Mesendoderm (in vitro differentiated cells): ENCODE results near the gene SRGAP1.
"Not testable (repeated sequence)": the region's sequence is repeated elsewhere in the genome, so short reads cannot be mapped to it uniquely, and the experiment has no call there.

Experiments
- DNase-seq: peaks from one replicate; pipeline ENCODE4 v3.0.0; 2013
- H2AK5ac ChIP-seq: 2 replicates; pipeline ENCODE4 v1.6.1; 2013; ENCODE audit warnings: low read length, inconsistent platforms
- H2BK120ac ChIP-seq: 2 replicates; pipeline ENCODE4 v1.6.1; 2013; ENCODE audit warnings: low read depth, mild to moderate bottlenecking, low read length, moderate library complexity, mixed read lengths
- H2BK15ac ChIP-seq: replicated peaks from 2 replicates; pipeline ENCODE4 v1.6.1; 2013; ENCODE audit warnings: low read depth, mild to moderate bottlenecking, moderate library complexity
- H2BK5ac ChIP-seq: 2 replicates; pipeline ENCODE4 v1.6.1; 2013; ENCODE audit warnings: low read length, inconsistent platforms
- H3K18ac ChIP-seq: 2 replicates; pipeline ENCODE4 v1.6.1; 2013; ENCODE audit warnings: mild to moderate bottlenecking, low read length, mixed read lengths
- H3K23ac ChIP-seq: one replicate; pipeline ENCODE4 v1.6.1; 2013; ENCODE audit warnings: low read length
- H3K27ac ChIP-seq: 2 replicates; pipeline ENCODE4 v1.5.1; 2013; ENCODE audit warnings: low read depth, mild to moderate bottlenecking, inconsistent platforms, low read length, moderate library complexity
- H3K27me3 ChIP-seq: 2 replicates; pipeline ENCODE4 v1.6.1; 2013; ENCODE audit warnings: low read length, control low read depth, mild to moderate bottlenecking, inconsistent platforms; ENCODE audit not compliant: insufficient read depth, poor library complexity
- H3K36me3 ChIP-seq: 2 replicates; pipeline ENCODE4 v1.6.1; 2013; ENCODE audit warnings: low read length, inconsistent platforms; ENCODE audit not compliant: control insufficient read depth, insufficient read depth
- H3K4ac ChIP-seq: one replicate; pipeline ENCODE4 v1.6.1; 2013; ENCODE audit warnings: low read depth, mild to moderate bottlenecking, low read length, moderate library complexity
- H3K4me1 ChIP-seq: 2 replicates; pipeline ENCODE4 v1.6.1; 2013; ENCODE audit warnings: low read depth, low read length, inconsistent platforms; ENCODE audit not compliant: control insufficient read depth
- H3K4me2 ChIP-seq: 2 replicates; pipeline ENCODE4 v1.6.1; 2013; ENCODE audit warnings: low read length
- H3K4me3 ChIP-seq: 2 replicates; pipeline ENCODE4 v1.5.1; 2013; ENCODE audit warnings: mild to moderate bottlenecking, low read length
- H3K56ac ChIP-seq: one replicate; pipeline ENCODE4 v1.6.1; 2013; ENCODE audit warnings: low read length
- H3K79me1 ChIP-seq: 2 replicates; pipeline ENCODE4 v1.6.1; 2013; ENCODE audit warnings: low read length, inconsistent platforms
- H3K79me2 ChIP-seq: 2 replicates; pipeline ENCODE4 v1.6.1; 2013; ENCODE audit warnings: mild to moderate bottlenecking, low read length; ENCODE audit not compliant: control insufficient read depth, insufficient read depth
- H3K9ac ChIP-seq: 2 replicates; pipeline ENCODE4 v1.6.1; 2013; ENCODE audit warnings: low read length, inconsistent platforms
- H4K5ac ChIP-seq: one replicate; pipeline ENCODE4 v1.6.1; 2013; ENCODE audit warnings: low read length
- H4K8ac ChIP-seq: one replicate; pipeline ENCODE4 v1.6.1; 2013; ENCODE audit warnings: low read depth, mild to moderate bottlenecking, control low read depth, low read length, moderate library complexity
- WGBS: extraction: QIAGEN DNeasy Blood & Tissue Kit; methylation state at CpG from one replicate; pipeline ENCODE4 v1.1.7; 2013; ENCODE audit warnings: low lambda C conversion rate, missing lambda C conversion rate; ENCODE audit not compliant: insufficient coverage; ENCODE audit errors: extremely low coverage; 5-methylcytosine and 5-hydroxymethylcytosine counted together

The SRGAP1 gene

GRCh38 chr12:64030155-64030554 lies 185.7 kb downstream of the SRGAP1 start:
- Histone ChIP-seq H2AK5ac (no peak overlapping the region), H3K27ac (no peak overlapping the region), H3K27me3 (no peaks in the 10 kb centered on the region), H2BK120ac (no peak overlapping the region), H3K4me1 (no peaks in the 10 kb centered on the region), H3K36me3 (no peaks in the 10 kb centered on the region), H3K23ac (no peak overlapping the region), H3K18ac (no peak overlapping the region), H4K8ac (no peak overlapping the region), H3K9ac (no peak overlapping the region), H3K79me1 (no peaks in the 10 kb centered on the region), H3K4ac (no peak overlapping the region), H3K4me2 (no peak overlapping the region), H4K5ac (no peak overlapping the region), H2BK15ac (no peak overlapping the region), H2BK5ac (no peak overlapping the region), H3K4me3 (no peak overlapping the region), H3K79me2 (no peaks in the 10 kb centered on the region), H3K56ac (no peak overlapping the region)
- no peak for DNase-seq

- DNase-seq, H3K4ac ChIP-seq, H3K23ac ChIP-seq, H3K79me1 ChIP-seq, H3K27me3 ChIP-seq, H2BK5ac ChIP-seq, H3K36me3 ChIP-seq, H2BK15ac ChIP-seq, H3K4me3 ChIP-seq, H3K27ac ChIP-seq, H2BK120ac ChIP-seq, H3K9ac ChIP-seq, H4K8ac ChIP-seq, H3K79me2 ChIP-seq, H3K18ac ChIP-seq, H3K4me1 ChIP-seq, H3K56ac ChIP-seq, H3K4me2 ChIP-seq, H2AK5ac ChIP-seq, H4K5ac ChIP-seq: not testable (repeated sequence)
- no CpG with 5 or more reads among the region's 2 CpGs for WGBS
Observed at GRCh38 chr12:64034056-64034455, 189.6 kb downstream of the SRGAP1 start.

- Histone ChIP-seq H3K9ac (no peak overlapping the region), H3K27me3 (no peaks in the 10 kb centered on the region), H4K5ac (no peak overlapping the region), H2AK5ac (no peak overlapping the region), H3K4me2 (no peak overlapping the region), H3K4ac (no peak overlapping the region), H3K4me1 (no peaks in the 10 kb centered on the region), H2BK15ac (no peak overlapping the region), H4K8ac (no peak overlapping the region), H2BK5ac (no peak overlapping the region), H3K18ac (no peak overlapping the region), H3K4me3 (no peak overlapping the region), H3K27ac (no peak overlapping the region), H3K79me2 (no peaks in the 10 kb centered on the region), H3K23ac (no peak overlapping the region), H3K36me3 (no peaks in the 10 kb centered on the region), H2BK120ac (no peak overlapping the region), H3K56ac (no peak overlapping the region), H3K79me1 (no peaks in the 10 kb centered on the region)
- no peak for DNase-seq
Observed at GRCh38 chr12:64034901-64035576, 190.5 kb downstream of the SRGAP1 start.

- Histone ChIP-seq H3K9ac (no peak overlapping the region), H3K56ac (no peak overlapping the region), H3K27me3 (no peaks in the 10 kb centered on the region), H3K79me1 (no peaks in the 10 kb centered on the region), H3K27ac (no peak overlapping the region), H3K36me3 (no peaks in the 10 kb centered on the region), H3K4me2 (no peak overlapping the region), H2BK5ac (no peak overlapping the region), H3K4ac (no peak overlapping the region), H4K5ac (no peak overlapping the region), H3K79me2 (no peaks in the 10 kb centered on the region), H3K4me3 (no peak overlapping the region), H3K23ac (no peak overlapping the region), H4K8ac (no peak overlapping the region), H3K18ac (no peak overlapping the region), H2BK120ac (no peak overlapping the region), H2AK5ac (no peak overlapping the region), H2BK15ac (no peak overlapping the region), H3K4me1 (no peaks in the 10 kb centered on the region)
- no peak for DNase-seq
- WGBS: no CpG with 5 or more reads among the region's 1 CpG
Observed at GRCh38 chr12:64036414-64036813, 191.9 kb downstream of the SRGAP1 start.

GRCh38 chr12:64039281-64039871 lies 194.9 kb downstream of the SRGAP1 start:
- Histone ChIP-seq H3K4me2 (no peak overlapping the region), H3K36me3 (no peaks in the 10 kb centered on the region), H2BK120ac (no peak overlapping the region), H3K79me2 (no peaks in the 10 kb centered on the region), H4K8ac (no peak overlapping the region), H3K56ac (no peak overlapping the region), H3K9ac (no peak overlapping the region), H3K18ac (no peak overlapping the region), H2BK5ac (no peak overlapping the region), H2BK15ac (no peak overlapping the region), H4K5ac (no peak overlapping the region), H3K79me1 (no peaks in the 10 kb centered on the region), H2AK5ac (no peak overlapping the region), H3K23ac (no peak overlapping the region), H3K4me3 (no peak overlapping the region), H3K27me3 (no peaks in the 10 kb centered on the region), H3K4me1 (no peaks in the 10 kb centered on the region), H3K27ac (no peak overlapping the region), H3K4ac (no peak overlapping the region)
- DNase-seq: no peak
- WGBS: no CpG with 5 or more reads among the region's 7 CpGs

- Histone ChIP-seq H2BK5ac (no peak overlapping the region), H2AK5ac (no peak overlapping the region), H3K27me3 (no peaks in the 10 kb centered on the region), H3K4me2 (no peak overlapping the region), H3K79me1 (no peaks in the 10 kb centered on the region), H3K9ac (no peak overlapping the region), H3K27ac (no peak overlapping the region), H2BK15ac (no peak overlapping the region), H3K36me3 (no peaks in the 10 kb centered on the region), H3K23ac (no peak overlapping the region), H3K18ac (no peak overlapping the region), H3K79me2 (no peaks in the 10 kb centered on the region), H3K4ac (no peak overlapping the region), H2BK120ac (no peak overlapping the region), H3K56ac (no peak overlapping the region), H4K8ac (no peak overlapping the region), H3K4me3 (no peak overlapping the region), H4K5ac (no peak overlapping the region), H3K4me1 (no peaks in the 10 kb centered on the region)
- WGBS: no CpG with 5 or more reads among the region's 2 CpGs
- DNase-seq: no peak
Observed at GRCh38 chr12:64042911-64043310, 198.4 kb downstream of the SRGAP1 start.
